GM23248 (cell line): ENCODE data around the gene CHST13. TPM values are rescaled to one million over a fixed set of nuclear protein-coding genes. Genes with fewer than 3 reads are reported as not detected.

Source experiments
- DNase-seq: peaks from one replicate; pipeline ENCODE4 v3.0.0-alpha.2; 2015
- H2AFZ ChIP-seq: fragments of 200-600 bp; sonication (generic); 2 replicates; pipeline ENCODE4 v1.6.1; 2016; ENCODE audit warnings: antibody characterized with exemption
- H3F3A ChIP-seq: fragments of 200-600 bp; sonication (generic); 2 replicates; pipeline ENCODE4 v1.6.1; 2016; ENCODE audit warnings: mild to moderate bottlenecking, antibody characterized with exemption, mixed run types; ENCODE audit not compliant: insufficient read depth
- H3K27ac ChIP-seq: fragments of 200-600 bp; sonication (generic); 2 replicates; pipeline ENCODE4 v1.5.1; 2016; ENCODE audit warnings: mild to moderate bottlenecking
- H3K27me3 ChIP-seq: fragments of 200-600 bp; sonication (generic); replicated peaks from 2 replicates; pipeline ENCODE4 v1.6.1; 2016; ENCODE audit warnings: mild to moderate bottlenecking; ENCODE audit not compliant: insufficient read depth
- H3K36me3 ChIP-seq: fragments of 200-600 bp; sonication (generic); 2 replicates; pipeline ENCODE4 v1.6.1; 2016; ENCODE audit warnings: low read depth, mild to moderate bottlenecking
- H3K4me1 ChIP-seq: fragments of 200-600 bp; sonication (generic); 2 replicates; pipeline ENCODE4 v1.6.1; 2016; ENCODE audit warnings: mild to moderate bottlenecking; ENCODE audit not compliant: insufficient read depth
- H3K4me2 ChIP-seq: fragments of 200-600 bp; sonication (generic); one replicate; pipeline ENCODE4 v1.6.1; 2016; ENCODE audit warnings: mild to moderate bottlenecking; ENCODE audit not compliant: unreplicated experiment
- H3K4me3 ChIP-seq: fragments of 200-600 bp; sonication (generic); 2 replicates; pipeline ENCODE4 v1.5.1; 2016; ENCODE audit warnings: mild to moderate bottlenecking
- H3K79me2 ChIP-seq: fragments of 200-600 bp; sonication (generic); 2 replicates; pipeline ENCODE4 v1.6.1; 2016; ENCODE audit warnings: mild to moderate bottlenecking; ENCODE audit not compliant: insufficient read depth
- H3K9ac ChIP-seq: fragments of 200-600 bp; sonication (generic); 2 replicates; pipeline ENCODE4 v1.6.1; 2016; ENCODE audit warnings: mild to moderate bottlenecking
- H3K9me2 ChIP-seq: fragments of 200-600 bp; sonication (generic); 2 replicates; pipeline ENCODE4 v1.6.1; 2016; ENCODE audit warnings: mixed run types, mild to moderate bottlenecking, moderate library complexity; ENCODE audit not compliant: insufficient read depth
- H3K9me3 ChIP-seq: fragments of 200-600 bp; sonication (generic); one replicate; pipeline ENCODE4 v1.6.1; 2017; ENCODE audit warnings: low read depth
- H4K20me1 ChIP-seq: fragments of 200-600 bp; sonication (generic); 2 replicates; pipeline ENCODE4 v1.6.0; 2016; ENCODE audit not compliant: insufficient read depth
- EZH2 ChIP-seq: fragments of 200-600 bp; sonication (generic); IDR thresholded peaks from 2 replicates; pipeline ENCODE4 v1.6.1; 2018; ENCODE audit warnings: antibody characterized with exemption, mild to moderate bottlenecking; ENCODE audit not compliant: insufficient read depth, poor library complexity, severe bottlenecking
- EZH2phosphoT487 ChIP-seq: fragments of 200-600 bp; sonication (generic); IDR thresholded peaks from 2 replicates; pipeline ENCODE4 v1.6.1; 2018; ENCODE audit warnings: antibody characterized with exemption, moderate library complexity, mild to moderate bottlenecking, low read depth; ENCODE audit not compliant: insufficient read depth
- WGBS, 2 experiments: methylation state at CpG; one replicate each; pipeline ENCODE4 v1.1.6; 2015 to 2017; ENCODE audit warnings: low lambda C conversion rate in 2 of 2, low coverage in 1 of 2; ENCODE audit errors: missing lambda C conversion rate in 2 of 2; 5-methylcytosine and 5-hydroxymethylcytosine counted together
- in situ Hi-C: fragments of 300-500 bp; cut with MboI; formaldehyde crosslinking; loops from 2 replicates; pipeline ENCODE4 v1.15.0; 2020
- polyA plus RNA-seq: library from polyadenylated mRNA; unstranded; fragments of >200 nt; fragmentation: Nextera tagmentation; extraction: Ambion mirVana; gene quantifications from 2 replicates; pipeline ENCODE4 v1.2.1, GENCODE V29; 2016
- total RNA-seq: library from RNA; depleted of rRNA; stranded (reverse); fragments of >200 nt; shearing (Covaris generic); gene quantifications from 2 replicates; pipeline ENCODE4 v1.2.3, GENCODE V29; 2014

The CHST13 gene
- total and polyA plus RNA-seq, 2 experiments from 2014 or later = 0.11 TPM; not detected in 1

DNA sequence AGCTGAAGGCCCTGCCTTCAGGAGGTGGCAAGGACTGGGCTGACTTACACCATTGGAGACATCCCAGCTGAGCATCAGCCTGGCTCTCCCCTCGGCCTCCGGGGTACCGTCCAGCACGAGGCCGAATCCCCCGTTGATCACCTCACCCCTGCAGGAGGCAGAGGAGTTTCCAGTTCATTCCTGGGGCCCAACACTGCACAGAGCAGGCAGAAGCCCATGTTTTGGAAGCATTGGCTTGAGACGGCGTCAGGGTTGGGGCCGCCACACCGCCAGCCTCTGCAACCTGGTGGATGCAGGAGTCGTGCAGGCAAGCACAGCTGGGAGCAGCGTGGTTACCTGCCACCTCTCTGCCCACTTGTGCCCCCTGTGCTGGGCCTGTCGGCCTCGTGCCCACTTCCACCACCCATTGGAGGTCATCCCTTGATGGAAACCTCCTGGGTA is 40.6 kb upstream of the CHST13 start:
- no peak overlapping the region for H3K4me2 ChIP-seq
- no peaks in the 10 kb centered on the region for H3F3A ChIP-seq
- WGBS, 2 experiments = 70 to 75% methylated on average over 11 to 13 of the region's 14 CpGs
- no peak overlapping the region for H2AFZ ChIP-seq
- no peak overlapping the region for H3K27ac ChIP-seq
- no peaks in the 10 kb centered on the region for H4K20me1 ChIP-seq
- in situ Hi-C loops = no loop called here
- no peak for DNase-seq
- no peaks in the 10 kb centered on the region for H3K9me3 ChIP-seq
- no peaks in the 10 kb centered on the region for H3K36me3 ChIP-seq
- H3K9ac ChIP-seq = no peak overlapping the region
- no peak overlapping the region for H3K4me3 ChIP-seq
- H3K9me2 ChIP-seq = no peaks in the 10 kb centered on the region
- H3K27me3 ChIP-seq = no peaks in the 10 kb centered on the region
- H3K4me1 ChIP-seq = no peaks in the 10 kb centered on the region
- no peaks in the 10 kb centered on the region for H3K79me2 ChIP-seq
- TF ChIP-seq EZH2 (no peak), EZH2phosphoT487 (no peak)

DNA sequence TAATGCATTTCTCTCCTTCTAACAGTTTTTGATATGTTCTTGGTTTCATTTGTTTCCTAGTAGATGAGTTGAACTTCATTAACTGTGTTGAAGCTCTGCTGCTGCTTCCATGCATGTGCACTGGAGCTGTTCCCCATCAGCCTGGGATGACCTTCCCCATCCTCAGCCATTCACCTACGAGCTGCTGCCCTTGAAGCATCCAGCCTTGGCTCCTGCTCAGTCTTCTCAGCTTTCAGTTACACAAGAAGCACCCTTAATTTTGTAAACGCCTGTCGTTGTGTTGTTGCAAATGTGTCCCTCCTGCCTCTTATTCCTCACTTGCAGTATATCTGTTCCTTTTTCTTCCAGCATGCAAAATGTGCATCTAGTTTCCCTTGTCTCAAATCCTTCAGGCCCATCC is 39.8 kb upstream of the CHST13 start:
- WGBS, 2 experiments = 57 to 64% methylated on average over 3 of the region's 3 CpGs
- in situ Hi-C loops = no loop called here

DNA sequence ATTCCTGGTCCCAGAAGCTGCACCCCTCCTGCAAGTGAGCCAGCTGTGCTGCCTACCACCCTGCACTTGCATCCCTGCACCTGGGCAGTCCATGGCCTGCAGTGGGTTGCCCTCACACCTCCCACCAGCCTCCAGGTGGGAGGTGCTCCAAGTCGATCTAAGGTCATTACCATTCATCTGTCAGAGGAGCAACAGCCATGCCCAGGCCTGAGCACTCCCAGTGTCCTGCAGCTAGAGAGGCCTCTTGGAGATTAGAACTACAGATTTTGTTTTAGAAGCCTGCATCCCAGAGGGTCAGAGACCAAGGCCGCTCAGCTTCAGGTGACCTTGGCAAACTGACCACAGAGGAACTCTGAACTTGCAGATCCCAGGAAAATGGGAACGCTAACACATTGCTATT is 39.3 kb upstream of the CHST13 start:
- no peaks in the 10 kb centered on the region for H3K9me3 ChIP-seq
- no peak for DNase-seq
- H3K4me1 ChIP-seq = no peaks in the 10 kb centered on the region
- H2AFZ ChIP-seq = no peak overlapping the region
- H3K9me2 ChIP-seq = no peaks in the 10 kb centered on the region
- H3K4me2 ChIP-seq = no peak overlapping the region
- H3K27me3 ChIP-seq = no peaks in the 10 kb centered on the region
- no peaks in the 10 kb centered on the region for H3K36me3 ChIP-seq
- no peaks in the 10 kb centered on the region for H4K20me1 ChIP-seq
- no peaks in the 10 kb centered on the region for H3F3A ChIP-seq
- WGBS, 2 experiments = 63 to 69% methylated on average over 3 of the region's 3 CpGs
- no peak overlapping the region for H3K27ac ChIP-seq
- in situ Hi-C loops = no loop called here
- H3K9ac ChIP-seq = no peak overlapping the region
- TF ChIP-seq EZH2 (no peak), EZH2phosphoT487 (no peak)
- H3K4me3 ChIP-seq = no peak overlapping the region
- H3K79me2 ChIP-seq = no peaks in the 10 kb centered on the region

More for the DNA sequence above, 39.8 kb upstream of the CHST13 start:
- Histone ChIP-seq H2AFZ (no peak overlapping the region), H3K9ac (no peak overlapping the region), H3K4me3 (no peak overlapping the region), H3K79me2 (no peaks in the 10 kb centered on the region), H3K27me3 (no peaks in the 10 kb centered on the region), H3K4me1 (no peaks in the 10 kb centered on the region), H3K9me2 (no peaks in the 10 kb centered on the region), H3K36me3 (no peaks in the 10 kb centered on the region), H4K20me1 (no peaks in the 10 kb centered on the region), H3F3A (no peaks in the 10 kb centered on the region), H3K9me3 (no peaks in the 10 kb centered on the region), H3K27ac (no peak overlapping the region), H3K4me2 (no peak overlapping the region)
- TF ChIP-seq EZH2phosphoT487 (no peak), EZH2 (no peak)
- no peak for DNase-seq

DNA sequence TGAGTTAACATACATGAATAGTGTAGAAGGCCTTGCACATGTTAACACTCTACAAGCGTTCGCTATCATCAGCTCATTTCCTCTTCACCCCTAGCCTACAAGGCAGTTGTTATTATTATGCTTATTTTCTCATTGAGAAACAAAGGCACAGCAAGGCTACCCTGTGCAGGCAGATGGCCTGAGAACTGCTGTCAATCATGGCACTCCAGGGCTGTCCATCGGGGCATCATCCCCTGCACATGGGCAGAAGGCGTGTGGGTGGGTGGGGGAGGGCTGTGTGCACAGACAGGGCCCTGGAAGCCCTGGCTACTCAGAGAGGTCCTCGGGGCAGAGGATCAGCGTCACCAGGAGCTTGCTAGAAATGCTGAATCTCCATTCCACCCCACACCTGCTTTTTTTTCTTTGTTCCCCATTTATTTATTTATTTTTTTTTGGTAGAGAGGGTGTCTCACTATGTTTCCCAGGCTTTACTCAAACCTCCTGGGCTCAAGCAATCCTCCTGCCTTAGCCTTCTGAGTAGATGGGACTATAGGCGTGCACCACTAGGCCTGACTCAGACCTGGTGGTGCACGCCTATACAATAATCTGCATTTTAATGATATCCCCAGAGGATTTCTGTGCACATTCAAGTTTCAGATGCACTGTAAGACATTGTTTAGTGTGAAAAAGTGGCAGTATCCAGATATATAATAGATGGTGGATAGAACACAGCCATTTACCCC is 38.6 kb upstream of the CHST13 start:
- Histone ChIP-seq H3K4me2 (no peak overlapping the region), H3K79me2 (no peaks in the 10 kb centered on the region), H3K27me3 (0 out of 2 replicates have a peak, but pooled peaks cover 6% of the 10 kb centered on the region), H2AFZ (no peak overlapping the region), H4K20me1 (no peaks in the 10 kb centered on the region), H3K36me3 (no peaks in the 10 kb centered on the region), H3F3A (no peaks in the 10 kb centered on the region), H3K4me1 (no peaks in the 10 kb centered on the region), H3K9me2 (no peaks in the 10 kb centered on the region), H3K9me3 (no peaks in the 10 kb centered on the region), H3K4me3 (no peak overlapping the region), H3K9ac (no peak overlapping the region), H3K27ac (no peak overlapping the region)
- WGBS, 2 experiments = 88 to 92% methylated on average over 8 of the region's 8 CpGs
- TF ChIP-seq EZH2phosphoT487 = no peak
- TF ChIP-seq EZH2 = no peak
- no peak for DNase-seq
- in situ Hi-C loops = no loop called here
